Glutamatergic neuron (in vitro differentiated cells): ENCODE data around the gene FGF1. TPM values are rescaled to one million over a fixed set of nuclear protein-coding genes. Genes with fewer than 3 reads are reported as not detected.
A peak's percentile ranks its signal among the peaks of the same experiment; 100 is the strongest.

Experiments
- DNase-seq: peaks from one replicate; pipeline ENCODE4 v3.0.0; 2022
- H3K27ac Mint-ChIP-seq: one replicate; pipeline ENCODE4 v1.8.0; 2020; ENCODE audit warnings: mild to moderate bottlenecking, mixed read lengths, inconsistent platforms; ENCODE audit not compliant: unreplicated experiment
- H3K27me3 Mint-ChIP-seq: one replicate; pipeline ENCODE4 v1.8.0; 2020; ENCODE audit warnings: mild to moderate bottlenecking, moderate library complexity, mixed read lengths, inconsistent platforms; ENCODE audit not compliant: unreplicated experiment
- H3K36me3 Mint-ChIP-seq: one replicate; pipeline ENCODE4 v1.8.0; 2020; ENCODE audit warnings: mild to moderate bottlenecking, mixed read lengths, inconsistent platforms; ENCODE audit not compliant: unreplicated experiment
- H3K4me1 Mint-ChIP-seq: one replicate; pipeline ENCODE4 v1.8.0; 2020; ENCODE audit warnings: mild to moderate bottlenecking, low read depth, mixed read lengths, inconsistent platforms; ENCODE audit not compliant: unreplicated experiment
- H3K4me3 Mint-ChIP-seq: one replicate; pipeline ENCODE4 v1.8.0; 2020; ENCODE audit warnings: mild to moderate bottlenecking, mixed read lengths, inconsistent platforms; ENCODE audit not compliant: unreplicated experiment
- H3K9me3 Mint-ChIP-seq: one replicate; pipeline ENCODE4 v1.8.0; 2020; ENCODE audit warnings: mild to moderate bottlenecking, moderate library complexity, mixed read lengths, inconsistent platforms; ENCODE audit not compliant: unreplicated experiment
- CTCF ChIP-seq: fragments of 200-600 bp; sonication (generic); IDR thresholded peaks from one replicate; pipeline ENCODE4 v1.5.0; 2021; ENCODE audit not compliant: partially characterized antibody, unreplicated experiment
- total RNA-seq: library from RNA; stranded (reverse); fragmentation: NEBNext Ultra II Directional; extraction: Animal tissue kit (Norgen Biotek cat#: 25700); gene quantifications from one replicate; pipeline ENCODE4 v1.2.1, GENCODE V29; 2021; ENCODE audit not compliant: unreplicated experiment

The FGF1 gene
- total RNA-seq, 1 donor from 2014 or later = not detected

GRCh38 chr5:142696379-142696778 is 10.5 kb upstream of the FGF1 start:
- no peak overlapping the region for H3K4me3 Mint-ChIP-seq
- H3K27ac Mint-ChIP-seq = no peak overlapping the region
- DNase-seq = no peak
- H3K9me3 Mint-ChIP-seq = peaks cover 1% of the 10 kb centered on the region
- no peak for TF ChIP-seq CTCF
- H3K27me3 Mint-ChIP-seq = no peaks in the 10 kb centered on the region
- no peaks in the 10 kb centered on the region for H3K36me3 Mint-ChIP-seq
- peaks cover 7% of the 10 kb centered on the region for H3K4me1 Mint-ChIP-seq

- Mint-ChIP-seq H3K27ac (no peak overlapping the region), H3K36me3 (no peaks in the 10 kb centered on the region), H3K4me3 (no peak overlapping the region), H3K9me3 (peaks cover under 1% of the 10 kb centered on the region), H3K4me1 (peaks cover 10% of the 10 kb centered on the region), H3K27me3 (no peaks in the 10 kb centered on the region)
- DNase-seq = no peak
- TF ChIP-seq CTCF = peak; percentile 42
Measured at GRCh38 chr5:142694092-142694856, 8.4 kb upstream of the FGF1 start.

GRCh38 chr5:142692321-142692894 is 6.5 kb upstream of the FGF1 start:
- Mint-ChIP-seq H3K9me3 (no peaks in the 10 kb centered on the region), H3K27me3 (no peaks in the 10 kb centered on the region), H3K4me3 (no peak overlapping the region), H3K4me1 (peaks cover 21% of the 10 kb centered on the region), H3K36me3 (no peaks in the 10 kb centered on the region), H3K27ac (no peak overlapping the region)
- TF ChIP-seq CTCF = no peak
- no peak for DNase-seq

- Mint-ChIP-seq H3K4me3 (no peak overlapping the region), H3K27ac (no peak overlapping the region), H3K36me3 (no peaks in the 10 kb centered on the region), H3K27me3 (no peaks in the 10 kb centered on the region), H3K4me1 (peaks cover 33% of the 10 kb centered on the region), H3K9me3 (peaks cover 2% of the 10 kb centered on the region)
- DNase-seq = no peak
- TF ChIP-seq CTCF = no peak
Measured at GRCh38 chr5:142690667-142691066, 4.8 kb upstream of the FGF1 start.

GRCh38 chr5:142689081-142689480 is 3.2 kb upstream of the FGF1 start:
- TF ChIP-seq CTCF = no peak
- no peaks in the 10 kb centered on the region for H3K36me3 Mint-ChIP-seq
- H3K27me3 Mint-ChIP-seq = peaks cover under 1% of the 10 kb centered on the region
- no peak overlapping the region for H3K4me3 Mint-ChIP-seq
- peaks cover 2% of the 10 kb centered on the region for H3K9me3 Mint-ChIP-seq
- peak overlapping the region; percentile 69 for H3K27ac Mint-ChIP-seq
- no peak for DNase-seq
- peaks cover 44% of the 10 kb centered on the region for H3K4me1 Mint-ChIP-seq
